DOHH2 (cell line): Measurements from ENCODE around the gene GNAT3.

Source experiments
- CTCF ChIP-seq: fragments of 200-600 bp; sonication (generic); IDR thresholded peaks from one replicate; pipeline ENCODE4 v1.5.1; 2014; ENCODE audit warnings: antibody characterized with exemption, mild to moderate bottlenecking, low read depth, low read length; ENCODE audit not compliant: poor library complexity, severe bottlenecking
- EZH2phosphoT487 ChIP-seq: fragments of 200-600 bp; sonication (generic); IDR thresholded peaks from 2 replicates; pipeline ENCODE4 v1.6.1; 2017; ENCODE audit warnings: borderline replicate concordance, mild to moderate bottlenecking, antibody characterized with exemption, low read length, moderate library complexity, mixed read lengths

- no peak for TF ChIP-seq CTCF
- no peak for TF ChIP-seq EZH2phosphoT487
Measured at GRCh38 chr7:80414331-80414730, 97.5 kb downstream of the GNAT3 start.
